NB4 (cell line): Measurements from ENCODE around the gene TAPT1.

Experiments
- CTCF ChIP-seq: IDR thresholded peaks from one replicate; pipeline ENCODE4 v1.5.1; 2012; ENCODE audit warnings: low read depth, low read length
- POLR2A ChIP-seq: IDR thresholded peaks from 2 replicates; pipeline ENCODE4 v1.6.1; 2011; ENCODE audit warnings: mild to moderate bottlenecking; ENCODE audit not compliant: insufficient read length; ENCODE audit errors: extremely low read depth

GRCh38 chr4:16158504-16158852 lies 67.8 kb downstream of the TAPT1 start:
- TF ChIP-seq CTCF = no peak
- no peak for TF ChIP-seq POLR2A
